ENCODE data around the gene SDE2. TPM values are rescaled to one million over a fixed set of nuclear protein-coding genes. Genes with fewer than 3 reads are reported as not detected.

SDE2 gene
- total RNA-seq, 2 experiments from 2014 or later: 14.9 to 15.5 TPM

DNA sequence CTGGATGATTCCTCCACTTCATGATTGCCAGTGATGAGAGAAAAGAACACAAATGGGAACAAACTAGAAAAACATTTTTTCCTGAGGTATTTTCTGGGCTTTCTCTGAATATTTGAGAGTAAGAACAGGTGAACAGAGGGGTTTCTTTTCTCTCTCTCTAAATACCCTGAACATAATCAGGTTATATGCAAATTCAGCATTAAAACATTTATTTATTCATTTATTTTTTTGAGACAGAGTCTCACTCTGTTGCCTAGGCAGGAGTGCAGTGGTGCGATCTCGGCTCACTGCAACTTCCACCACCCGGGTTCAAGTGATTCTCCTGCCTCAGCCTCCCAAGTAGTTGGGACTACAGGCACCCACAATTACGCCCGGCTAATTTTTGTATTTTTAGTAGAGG, 52.3 kb downstream of the SDE2 start:
- intact Hi-C loops (cut with micrococcal nuclease): no loop called here
- Mint-ChIP-seq H3K4me1 (ENCODE audit: low read depth) (peaks cover 5% of the 10 kb centered on the region), H3K9me3 (no peaks in the 10 kb centered on the region), H3K4me3 (no peak overlapping the region), H3K36me3 (ENCODE audit: low read depth) (no peaks in the 10 kb centered on the region), H3K27ac (no peak overlapping the region), H3K27me3 (peaks cover 3% of the 10 kb centered on the region)
- TF ChIP-seq, protein P1, sequence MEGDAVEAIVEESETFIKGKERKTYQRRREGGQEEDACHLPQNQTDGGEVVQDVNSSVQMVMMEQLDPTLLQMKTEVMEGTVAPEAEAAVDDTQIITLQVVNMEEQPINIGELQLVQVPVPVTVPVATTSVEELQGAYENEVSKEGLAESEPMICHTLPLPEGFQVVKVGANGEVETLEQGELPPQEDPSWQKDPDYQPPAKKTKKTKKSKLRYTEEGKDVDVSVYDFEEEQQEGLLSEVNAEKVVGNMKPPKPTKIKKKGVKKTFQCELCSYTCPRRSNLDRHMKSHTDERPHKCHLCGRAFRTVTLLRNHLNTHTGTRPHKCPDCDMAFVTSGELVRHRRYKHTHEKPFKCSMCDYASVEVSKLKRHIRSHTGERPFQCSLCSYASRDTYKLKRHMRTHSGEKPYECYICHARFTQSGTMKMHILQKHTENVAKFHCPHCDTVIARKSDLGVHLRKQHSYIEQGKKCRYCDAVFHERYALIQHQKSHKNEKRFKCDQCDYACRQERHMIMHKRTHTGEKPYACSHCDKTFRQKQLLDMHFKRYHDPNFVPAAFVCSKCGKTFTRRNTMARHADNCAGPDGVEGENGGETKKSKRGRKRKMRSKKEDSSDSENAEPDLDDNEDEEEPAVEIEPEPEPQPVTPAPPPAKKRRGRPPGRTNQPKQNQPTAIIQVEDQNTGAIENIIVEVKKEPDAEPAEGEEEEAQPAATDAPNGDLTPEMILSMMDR (IDR thresholded peaks at IDR 0.05): no peak
- ATAC-seq (no peak), DNase-seq (no peak)
- ChIA-PET CTCF (interaction anchor here (0.9 kb wide), 1 partner anchor 10 kb away, joined by 3 read pairs; no protein-coding TSS in a partner anchor), POLR2A (no interaction called here)

DNA sequence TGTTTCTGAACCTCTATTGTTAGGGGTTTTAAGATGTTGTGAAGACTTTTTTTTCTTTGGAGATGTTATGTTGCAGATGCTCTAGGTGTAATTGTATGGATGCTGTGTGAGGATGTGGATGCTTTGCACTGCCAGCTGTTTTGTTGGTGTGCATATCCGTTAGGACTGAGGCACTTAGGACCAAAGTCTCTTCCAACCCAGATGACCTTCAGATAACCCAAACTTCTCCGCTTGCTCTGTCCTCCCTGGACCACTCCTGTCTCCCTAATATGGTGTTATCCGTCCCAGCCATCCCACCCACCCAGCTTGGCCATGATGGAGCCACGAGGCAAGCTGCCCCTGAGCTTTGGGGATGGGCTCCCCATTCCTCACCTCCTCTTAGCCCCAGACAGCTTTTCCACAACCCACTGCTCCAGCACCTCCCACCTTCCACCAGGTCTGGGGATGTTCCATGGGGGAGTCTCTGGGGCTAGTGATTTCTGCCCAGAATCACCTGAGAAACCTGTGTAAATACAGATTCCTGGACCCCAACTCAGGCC, 53.0 kb downstream of the SDE2 start:
- H3K9me3 Mint-ChIP-seq: no peaks in the 10 kb centered on the region
- ChIA-PET CTCF (interaction anchor here (0.9 to 2.6 kb wide), 3 partner anchors 9 to 471 kb away, joined by 4 to 14 read pairs (median 9); no protein-coding TSS in a partner anchor), POLR2A (interaction anchor here (1.0 to 1.3 kb wide), 2 partner anchors 64 to 168 kb away, joined by 3 to 4 read pairs; partner anchors contain the start of genes SRP9 and TMEM63A)
- peaks cover 5% of the 10 kb centered on the region for H3K4me1 Mint-ChIP-seq (ENCODE audit: low read depth)
- H3K36me3 Mint-ChIP-seq (ENCODE audit: low read depth): no peaks in the 10 kb centered on the region
- DNase-seq (no peak), ATAC-seq (no peak)
- TF ChIP-seq, protein P1 (IDR thresholded peaks at IDR 0.05): no peak
- no peak overlapping the region for H3K27ac Mint-ChIP-seq
- intact Hi-C loops (cut with micrococcal nuclease): no loop called here
- H3K27me3 Mint-ChIP-seq: no peaks in the 10 kb centered on the region
- no peak overlapping the region for H3K4me3 Mint-ChIP-seq

DNA sequence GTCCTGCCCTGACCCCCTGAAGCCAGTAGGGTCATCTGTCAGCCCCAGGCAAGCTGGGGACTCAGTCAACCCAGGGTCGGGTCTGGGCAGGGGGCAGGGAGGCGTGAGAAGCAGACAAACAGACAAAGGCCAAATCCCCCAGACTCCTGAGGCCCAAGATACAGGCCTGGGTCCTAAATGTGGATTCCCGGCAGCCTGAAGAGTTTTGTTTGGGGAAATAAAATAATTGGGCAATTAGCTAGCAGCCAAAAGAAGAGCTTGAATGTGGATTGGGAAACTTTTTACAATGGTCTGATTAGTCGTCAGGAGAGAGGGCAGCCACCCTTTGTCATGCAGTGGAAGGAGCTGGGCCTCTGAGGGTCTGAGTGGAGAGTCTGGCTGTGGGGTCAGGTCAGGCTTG, 53.6 kb downstream of the SDE2 start:
- intact Hi-C loops (cut with micrococcal nuclease): no loop called here
- Mint-ChIP-seq H3K27me3 (no peaks in the 10 kb centered on the region), H3K27ac (no peak overlapping the region), H3K36me3 (ENCODE audit: low read depth) (no peaks in the 10 kb centered on the region), H3K4me1 (ENCODE audit: low read depth) (peaks cover 5% of the 10 kb centered on the region), H3K9me3 (no peaks in the 10 kb centered on the region), H3K4me3 (no peak overlapping the region)
- TF ChIP-seq, protein P1 (IDR thresholded peaks at IDR 0.05): no peak
- DNase-seq (no peak), ATAC-seq (no peak)
- POLR2A ChIA-PET: interaction anchor here (0.6 to 1.3 kb wide), 3 partner anchors 63 to 342 kb away, joined by 3 to 4 read pairs (median 3); partner anchors contain the start of genes SRP9 and TMEM63A
- CTCF ChIA-PET: interaction anchor here (0.9 to 2.6 kb wide), 3 partner anchors 10 to 471 kb away, joined by 4 to 14 read pairs (median 9); no protein-coding TSS in a partner anchor

DNA sequence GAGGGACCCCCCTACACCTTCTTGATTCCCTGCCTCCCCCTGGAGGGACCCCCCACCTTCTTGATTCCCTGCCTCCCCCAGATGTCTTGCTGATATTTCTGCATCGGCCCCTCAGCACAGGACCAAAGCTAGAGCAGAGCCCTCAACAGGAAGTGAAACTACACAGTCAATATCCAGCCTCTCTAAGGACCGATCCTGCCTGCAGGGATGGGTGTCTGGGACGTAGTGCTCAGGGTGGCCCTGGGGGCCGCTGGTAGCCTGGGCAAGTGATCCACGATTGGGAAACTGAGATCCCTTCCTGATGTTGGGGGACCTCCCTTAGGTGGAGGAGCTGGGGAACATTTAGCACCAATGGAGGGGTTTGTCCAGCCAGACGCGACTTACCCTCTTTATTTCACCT, 54.2 kb downstream of the SDE2 start:
- CTCF ChIA-PET: interaction anchor here (2.3 to 2.6 kb wide), 2 partner anchors 11 to 18 kb away, joined by 9 to 14 read pairs; no protein-coding TSS in a partner anchor
- H3K4me3 Mint-ChIP-seq: no peak overlapping the region
- H3K36me3 Mint-ChIP-seq (ENCODE audit: low read depth): no peaks in the 10 kb centered on the region
- TF ChIP-seq, protein P1 (IDR thresholded peaks at IDR 0.05): no peak
- H3K9me3 Mint-ChIP-seq: no peaks in the 10 kb centered on the region
- peaks cover 5% of the 10 kb centered on the region for H3K4me1 Mint-ChIP-seq (ENCODE audit: low read depth)
- intact Hi-C loops (cut with micrococcal nuclease): no loop called here
- H3K27me3 Mint-ChIP-seq: no peaks in the 10 kb centered on the region
- no peak overlapping the region for H3K27ac Mint-ChIP-seq
- DNase-seq (no peak), ATAC-seq (peak; percentile 60)
- POLR2A ChIA-PET: interaction anchor here (0.6 to 1.3 kb wide), 5 partner anchors 10 to 341 kb away, joined by 3 to 5 read pairs (median 4); partner anchors contain the start of genes SRP9 and TMEM63A

DNA sequence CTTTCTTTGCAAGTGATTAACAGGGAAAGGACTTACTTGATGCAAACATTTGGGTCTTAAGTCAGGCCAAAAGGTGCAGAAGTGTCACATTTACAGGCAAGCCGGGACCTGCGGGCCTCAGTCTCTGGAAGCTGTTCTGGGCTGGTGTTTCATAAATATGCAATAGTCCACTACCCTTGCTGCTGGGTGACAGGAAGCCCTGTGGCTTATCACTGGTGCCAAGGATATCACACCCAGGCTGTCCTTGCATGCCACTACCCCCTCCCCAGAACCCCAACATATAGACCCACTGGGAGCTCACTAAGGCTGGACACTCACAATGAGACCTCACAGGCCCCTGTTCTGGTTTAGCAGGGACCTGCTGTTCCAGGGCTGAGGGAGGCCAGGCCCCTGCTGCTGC, 54.8 kb downstream of the SDE2 start:
- Mint-ChIP-seq H3K36me3 (ENCODE audit: low read depth) (no peaks in the 10 kb centered on the region), H3K9me3 (no peaks in the 10 kb centered on the region), H3K27ac (no peak overlapping the region), H3K4me1 (ENCODE audit: low read depth) (peaks cover 5% of the 10 kb centered on the region), H3K27me3 (no peaks in the 10 kb centered on the region), H3K4me3 (no peak overlapping the region)
- ChIA-PET CTCF (interaction anchor here (2.3 to 2.6 kb wide), 2 partner anchors 11 to 18 kb away, joined by 9 to 14 read pairs; no protein-coding TSS in a partner anchor), POLR2A (interaction anchor here (1.2 kb wide), 1 partner anchor 9 kb away, joined by 4 read pairs; no protein-coding TSS in a partner anchor)
- DNase-seq (no peak), ATAC-seq (no peak)
- intact Hi-C loops (cut with micrococcal nuclease): no loop called here
- TF ChIP-seq, protein P1 (IDR thresholded peaks at IDR 0.05): no peak

All from activated CD8-positive, alpha-beta T cell treated with anti-CD3 and anti-CD28 coated beads for 36 hours (primary cell).